Measurements from ENCODE around the gene E2F7.
"Not testable (repeated sequence)": the region's sequence is repeated elsewhere in the genome, so short reads cannot be mapped to it uniquely, and the experiment has no call there.

Gene E2F7

GRCh38 chr12:77065361-77066204 lies at the start of gene E2F7:
E2F7 (minus strand) TSS chr12:77065569; CDS start chr12:77064635, 934 bp downstream.
- DNase-seq (ENCODE audit: low read depth in 1 of 2, low spot score in 1 of 2): peak; percentile 61 to 72

DNA sequence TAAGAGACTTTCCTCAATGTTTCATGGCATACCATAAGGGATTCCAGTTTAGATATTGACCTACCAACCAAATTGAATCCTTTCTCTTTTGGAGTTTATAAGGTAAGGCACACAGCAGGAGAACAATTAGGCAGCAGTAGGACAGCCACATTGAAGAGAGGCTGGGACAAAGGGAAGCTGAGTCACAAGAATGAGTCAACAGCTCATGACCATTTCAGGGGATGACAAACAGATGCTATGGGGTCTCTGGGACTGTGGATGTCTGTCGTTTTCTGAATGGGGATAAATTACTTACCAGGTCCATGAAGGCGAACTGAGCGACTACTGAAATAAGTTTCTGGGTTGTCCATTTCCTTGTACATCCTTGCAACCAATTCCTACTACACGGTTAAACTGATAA lies 48.6 kb upstream of the E2F7 start:
- DNase-seq (ENCODE audit: low read depth in 1 of 2, low spot score in 1 of 2): no peak

DNA sequence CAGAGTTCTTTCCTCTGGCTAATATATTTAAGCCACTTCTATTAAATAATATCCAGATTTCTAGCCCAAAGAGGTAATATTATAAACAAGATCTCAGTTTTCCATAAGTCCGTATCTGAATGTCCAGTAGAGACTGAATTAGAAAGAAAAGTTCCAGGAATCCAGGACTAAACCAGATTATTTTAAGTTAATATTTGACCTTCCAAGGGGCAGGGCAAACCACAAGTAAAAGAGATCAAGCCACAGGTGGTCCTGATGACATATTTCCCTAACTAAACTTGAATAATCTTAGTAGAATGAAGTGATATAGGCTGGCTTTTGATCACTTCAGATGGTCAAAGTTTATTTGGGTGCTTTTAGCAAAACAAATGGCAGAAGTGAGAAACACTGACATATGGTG lies 43.3 kb upstream of the E2F7 start:
- no peak for DNase-seq (ENCODE audit: low read depth in 1 of 2, low spot score in 1 of 2)

GRCh38 chr12:77107121-77107520 lies 41.8 kb upstream of the E2F7 start:
- DNase-seq (ENCODE audit: low read depth in 1 of 2, low spot score in 1 of 2): no peak

GRCh38 chr12:77104792-77105191 lies 39.4 kb upstream of the E2F7 start:
- DNase-seq (ENCODE audit: low read depth in 1 of 2, low spot score in 1 of 2): no peak

DNA sequence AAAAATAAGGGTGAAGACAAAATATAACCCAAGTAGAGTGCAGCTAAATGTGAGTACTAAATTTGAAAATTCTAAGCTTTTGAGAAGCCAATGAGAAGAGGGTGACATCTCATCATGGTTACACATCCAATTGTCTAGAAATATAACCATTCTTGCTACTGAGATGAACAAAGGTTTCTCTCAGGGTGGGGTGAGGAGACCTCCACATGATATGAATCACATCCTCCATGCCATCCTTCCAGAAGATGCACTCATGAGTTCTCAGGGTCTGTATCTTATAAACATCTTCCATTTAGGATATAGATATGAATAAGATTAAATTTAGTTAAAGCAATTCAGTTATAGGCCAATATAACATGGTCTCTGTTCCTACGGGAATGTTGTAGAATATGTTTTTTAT lies 38.9 kb upstream of the E2F7 start:
- no peak for DNase-seq (ENCODE audit: low read depth in 1 of 2, low spot score in 1 of 2)

DNA sequence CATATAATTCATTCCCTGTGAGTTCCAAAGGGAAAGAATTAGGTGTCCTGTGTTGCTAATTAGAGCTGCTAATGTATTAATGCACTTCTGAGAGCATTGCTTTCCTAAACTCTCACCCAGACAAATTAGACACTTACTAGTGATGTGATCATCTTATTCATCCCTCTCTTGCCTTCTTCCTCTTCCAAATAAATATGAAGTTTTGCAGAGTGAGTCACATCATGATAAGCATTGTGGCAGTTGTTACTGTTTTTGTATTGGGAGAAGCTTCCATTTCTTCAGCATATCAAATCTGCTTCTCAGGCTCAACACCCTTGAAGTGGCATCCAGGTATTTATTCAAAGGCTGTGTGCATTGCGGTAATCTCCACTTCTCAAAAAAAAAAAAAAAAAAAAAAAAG lies 37.3 kb upstream of the E2F7 start:
- no peak for DNase-seq (ENCODE audit: low read depth in 1 of 2, low spot score in 1 of 2)

DNA sequence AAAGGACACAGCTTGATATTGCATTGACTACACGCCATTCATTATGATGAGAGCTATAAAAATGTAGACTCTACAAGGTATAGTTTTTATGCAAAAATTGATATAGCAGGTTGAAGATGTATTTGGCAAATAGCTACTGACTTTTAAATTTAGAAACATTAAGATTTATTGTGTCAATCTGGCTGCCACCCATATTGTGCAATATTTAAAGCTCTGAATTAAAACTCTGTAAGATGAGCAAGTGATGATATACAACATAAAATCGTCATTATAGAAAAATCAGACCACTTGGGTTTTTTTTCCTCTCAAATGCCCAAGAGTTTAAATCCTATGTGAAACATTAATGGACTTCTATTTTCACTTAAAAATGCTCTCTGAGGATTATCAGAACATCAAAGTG lies 36.8 kb upstream of the E2F7 start:
- no peak for DNase-seq (ENCODE audit: low read depth in 1 of 2, low spot score in 1 of 2)

DNA sequence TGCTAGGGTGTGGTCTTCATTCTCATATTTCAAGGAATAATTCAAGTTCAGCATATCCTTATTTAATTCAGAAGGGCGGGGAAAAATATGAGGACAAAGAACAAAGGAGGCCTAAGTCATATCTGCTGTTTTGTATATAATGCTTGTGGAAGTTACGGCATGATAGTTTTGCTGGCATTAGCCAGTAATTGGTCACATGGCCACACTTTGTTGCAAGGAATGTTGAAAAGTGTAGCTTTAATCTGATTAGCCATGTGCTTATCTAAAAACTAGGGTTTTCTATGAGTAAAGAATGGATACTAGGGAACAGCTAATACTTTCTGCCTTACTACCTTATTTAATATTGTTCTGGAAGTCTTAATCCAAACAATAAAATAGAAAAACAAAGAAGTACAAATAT lies 34.4 kb upstream of the E2F7 start:
- no peak for DNase-seq (ENCODE audit: low read depth in 1 of 2, low spot score in 1 of 2)

GRCh38 chr12:77097846-77098245 lies 32.5 kb upstream of the E2F7 start:
- DNase-seq (ENCODE audit: low read depth in 1 of 2, low spot score in 1 of 2): no peak

- not testable (repeated sequence) for DNase-seq (ENCODE audit: low read depth in 1 of 2, low spot score in 1 of 2)
Observed at GRCh38 chr12:77092227-77092626, 26.9 kb upstream of the E2F7 start.

DNA sequence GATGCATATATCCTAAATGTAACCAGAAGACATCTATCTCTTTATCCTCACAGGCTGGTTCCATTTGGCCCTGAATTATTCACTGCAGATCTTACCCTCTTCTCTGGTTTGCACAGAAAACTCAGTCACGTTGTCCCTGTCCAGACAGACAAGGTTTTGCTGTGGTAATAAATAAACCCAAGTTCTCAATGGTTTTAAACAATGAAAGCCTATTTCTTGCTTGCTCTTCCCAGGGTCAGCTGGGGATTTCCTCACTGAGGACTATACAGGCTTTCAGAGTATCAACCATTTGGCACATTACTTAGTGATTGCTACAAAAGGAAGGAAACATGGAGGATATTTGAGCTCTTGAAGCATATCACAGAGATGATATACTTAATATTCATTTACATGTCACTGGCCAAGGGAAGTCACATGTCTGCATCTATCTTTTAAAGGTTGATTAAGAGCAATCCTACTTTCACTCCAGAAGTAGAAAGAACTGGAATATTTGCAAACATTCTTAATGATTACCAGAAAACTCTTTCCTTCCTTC lies 24.4 kb upstream of the E2F7 start:
- no peak for DNase-seq (ENCODE audit: low read depth in 1 of 2, low spot score in 1 of 2)

GRCh38 chr12:77087427-77087826 lies 22.1 kb upstream of the E2F7 start:
- DNase-seq (ENCODE audit: low read depth in 1 of 2, low spot score in 1 of 2): no peak

DNA sequence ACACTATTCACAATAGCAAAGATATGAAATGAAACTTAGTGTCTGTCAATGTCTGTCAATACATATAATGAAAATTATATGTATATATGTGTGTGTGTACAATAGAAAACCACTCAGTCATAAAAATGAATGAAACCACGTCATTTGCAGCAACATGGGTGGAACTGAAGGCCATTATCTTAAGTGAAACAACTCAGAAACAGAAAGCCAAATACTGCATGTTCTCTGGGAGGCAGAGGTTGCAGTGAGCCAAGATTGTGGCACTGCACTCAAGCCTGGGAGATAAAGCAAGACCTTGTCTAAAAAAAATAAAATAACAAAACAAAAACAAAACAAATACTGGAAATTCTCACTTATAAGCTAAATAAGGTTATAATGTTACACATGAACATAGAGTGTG lies 16.7 kb upstream of the E2F7 start:
- DNase-seq (ENCODE audit: low read depth in 1 of 2, low spot score in 1 of 2): no peak

DNA sequence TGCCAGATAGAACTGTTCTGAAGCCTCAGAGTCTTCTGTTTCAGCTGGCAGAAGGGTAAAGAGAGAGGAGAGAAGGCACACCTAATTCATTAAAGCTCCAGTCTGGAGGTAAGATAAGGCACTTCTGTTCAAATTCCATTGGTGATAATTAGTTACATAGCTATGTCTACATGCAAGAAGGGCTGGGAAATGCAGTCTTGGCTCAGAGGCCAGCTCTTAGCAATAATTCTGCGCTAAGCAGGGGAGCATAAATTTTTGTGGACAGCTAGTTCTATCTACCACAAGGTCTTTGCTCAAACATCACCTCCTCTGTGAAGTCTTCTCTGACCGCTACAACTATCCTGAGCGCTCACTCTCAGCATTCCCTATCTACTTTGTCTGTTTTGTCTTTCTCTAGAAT lies 14.3 kb upstream of the E2F7 start:
- DNase-seq (ENCODE audit: low read depth in 1 of 2, low spot score in 1 of 2): no peak

- no peak for DNase-seq (ENCODE audit: low read depth in 1 of 2, low spot score in 1 of 2)
Observed at GRCh38 chr12:77078231-77078630, 12.9 kb upstream of the E2F7 start.

GRCh38 chr12:77076886-77077285 lies 11.5 kb upstream of the E2F7 start:
- DNase-seq (ENCODE audit: low read depth in 1 of 2, low spot score in 1 of 2): no peak

DNA sequence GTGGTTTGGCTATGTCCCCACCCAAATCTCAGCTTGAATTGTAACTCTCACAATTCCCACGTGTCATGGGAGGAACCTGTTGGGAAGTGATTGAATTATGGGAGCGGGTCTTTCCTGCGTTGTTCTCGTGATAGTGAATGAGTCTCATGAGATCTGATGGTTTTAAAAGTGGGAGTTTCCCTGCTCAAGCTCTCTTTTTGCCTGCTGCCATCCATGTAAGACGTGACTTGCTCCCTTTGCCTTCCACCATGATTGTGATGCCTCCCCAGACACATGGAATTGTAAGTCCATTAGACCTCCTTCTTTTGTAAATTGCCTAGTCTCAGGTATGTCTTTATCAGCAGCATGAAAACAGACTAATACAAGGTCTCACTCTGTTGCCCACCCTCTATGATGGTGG lies 8.5 kb upstream of the E2F7 start:
- DNase-seq (ENCODE audit: low read depth in 1 of 2, low spot score in 1 of 2): not testable (repeated sequence)

DNA sequence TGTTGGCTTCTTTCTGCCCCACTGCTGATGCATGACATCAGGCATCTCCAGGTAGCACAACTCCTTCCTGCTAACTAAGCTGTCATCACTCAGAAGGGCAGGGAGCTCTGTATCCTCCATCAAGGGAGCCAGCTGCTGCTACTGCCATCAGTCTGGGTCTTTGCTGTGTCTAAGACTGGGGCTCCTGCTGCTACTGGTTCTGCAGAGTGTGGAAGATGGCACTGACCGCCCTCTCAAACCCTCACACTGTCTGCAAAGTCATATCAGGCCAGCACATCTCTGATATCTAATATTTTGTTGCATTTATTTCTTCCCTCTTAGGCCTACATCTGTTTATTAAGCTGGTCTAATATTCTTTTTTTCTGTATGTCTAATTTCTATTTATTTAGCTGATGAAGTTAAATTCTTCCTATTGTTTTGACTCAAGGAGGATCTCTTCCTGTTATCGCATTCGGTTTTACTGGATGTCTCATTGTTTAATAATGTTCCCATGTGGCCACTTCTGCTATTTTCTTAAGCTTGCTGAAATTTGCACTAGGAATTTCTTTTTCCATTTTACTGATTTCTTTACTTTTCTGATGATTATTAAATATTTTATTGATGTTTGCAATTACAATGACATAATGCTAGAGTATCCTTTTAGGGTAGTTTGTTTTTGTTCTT lies 7.6 kb upstream of the E2F7 start:
- no peak for DNase-seq (ENCODE audit: low read depth in 1 of 2, low spot score in 1 of 2)

GRCh38 chr12:77070800-77071449 lies 5.6 kb upstream of the E2F7 start:
- DNase-seq (ENCODE audit: low read depth in 1 of 2, low spot score in 1 of 2): no peak

DNA sequence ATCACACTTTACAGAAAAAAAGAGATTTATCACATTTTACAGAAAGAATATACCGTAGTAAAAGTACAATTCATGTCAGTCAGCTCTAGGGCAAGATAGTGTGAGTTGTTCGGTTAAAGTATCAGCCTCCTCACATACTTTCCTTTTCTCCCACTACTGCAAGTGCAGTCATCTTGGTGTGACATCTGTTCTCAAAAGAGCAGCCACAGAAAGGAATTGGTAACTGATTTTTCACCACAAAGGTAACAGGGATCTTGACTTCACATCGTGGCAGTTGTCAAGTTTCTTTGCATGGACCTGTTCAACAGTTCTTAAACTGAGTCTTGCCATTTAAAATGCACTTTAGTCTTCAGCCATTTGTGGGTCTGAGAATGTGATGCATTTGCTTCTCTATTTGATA lies 5.0 kb upstream of the E2F7 start:
- no peak for DNase-seq (ENCODE audit: low read depth in 1 of 2, low spot score in 1 of 2)

DNA sequence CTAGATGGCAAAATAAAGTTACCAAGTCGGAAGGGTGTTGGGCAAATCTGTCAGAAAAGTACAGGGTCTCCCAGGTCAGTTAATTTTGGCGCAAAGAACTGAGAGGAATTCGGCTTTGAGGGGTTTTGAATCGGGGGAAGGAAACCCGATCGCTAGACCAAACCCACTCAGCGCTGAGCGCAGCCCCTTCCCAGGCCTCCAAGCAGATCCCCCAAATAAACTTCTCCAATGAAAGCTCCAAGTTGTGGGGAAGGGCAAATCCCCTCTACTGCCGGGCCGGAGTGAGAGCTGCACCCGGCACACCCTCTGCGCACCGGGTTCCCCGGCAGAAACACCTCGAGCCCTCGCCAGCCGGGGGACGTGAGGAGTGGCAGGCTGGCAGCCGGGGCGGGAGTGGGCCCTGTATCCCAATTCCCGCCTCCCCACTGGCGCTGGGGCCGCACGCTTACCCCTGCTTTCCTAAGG lies 441 bp downstream of the E2F7 start:
- DNase-seq (ENCODE audit: low read depth in 1 of 2, low spot score in 1 of 2): peak in 1 of 2 donors; percentile 7
